Amygdala (tissue), 56 donors: ENCODE data around the gene DIAPH2.
"Not testable (repeated sequence)": the region's sequence is repeated elsewhere in the genome, so short reads cannot be mapped to it uniquely, and the experiment has no call there.

ENCODE experiments used
- DNase-seq, 56 donors: peaks; one replicate each; lab custom pipeline; 2025; lab: John Stamatoyannopoulos, UW

Gene DIAPH2

GRCh38 chrX:96714393-96714792 lies 29.8 kb downstream of the DIAPH2 start:
- DNase-seq: not testable (repeated sequence)

GRCh38 chrX:96715481-96715880 lies 30.8 kb downstream of the DIAPH2 start:
- DNase-seq: no peak

GRCh38 chrX:96719161-96719875 lies 34.7 kb downstream of the DIAPH2 start:
- no peak for DNase-seq

GRCh38 chrX:96721354-96721753 lies 36.7 kb downstream of the DIAPH2 start:
- no peak for DNase-seq

- DNase-seq: no peak
These were observed 38.1 kb downstream of the DIAPH2 start for GRCh38 chrX:96722781-96723180.

GRCh38 chrX:96729053-96729452 lies 44.4 kb downstream of the DIAPH2 start:
- no peak for DNase-seq

GRCh38 chrX:96729868-96730643 lies 45.4 kb downstream of the DIAPH2 start:
- DNase-seq: no peak

- not testable (repeated sequence) for DNase-seq
These were observed 46.4 kb downstream of the DIAPH2 start for GRCh38 chrX:96731000-96731399.

GRCh38 chrX:96743367-96744073 lies 58.9 kb downstream of the DIAPH2 start:
- DNase-seq: no peak

- DNase-seq: no peak
These were observed 68.1 kb downstream of the DIAPH2 start for GRCh38 chrX:96752781-96753180.

- DNase-seq: no peak
These were observed 68.6 kb downstream of the DIAPH2 start for GRCh38 chrX:96753230-96753629.

- no peak for DNase-seq
These were observed 71.8 kb downstream of the DIAPH2 start for GRCh38 chrX:96756491-96756890.

GRCh38 chrX:96761566-96761965 lies 76.9 kb downstream of the DIAPH2 start:
- DNase-seq: no peak

GRCh38 chrX:96763608-96764007 lies 79.0 kb downstream of the DIAPH2 start:
- DNase-seq: no peak

GRCh38 chrX:96764864-96765263 lies 80.2 kb downstream of the DIAPH2 start:
- DNase-seq: no peak

- DNase-seq: no peak
These were observed 85.7 kb downstream of the DIAPH2 start for GRCh38 chrX:96770315-96770714.

GRCh38 chrX:96771486-96771885 lies 86.8 kb downstream of the DIAPH2 start:
- no peak for DNase-seq

- no peak for DNase-seq
These were observed 89.5 kb downstream of the DIAPH2 start for GRCh38 chrX:96774116-96774515.

- no peak for DNase-seq
These were observed 92.3 kb downstream of the DIAPH2 start for GRCh38 chrX:96776966-96777365.

GRCh38 chrX:96791559-96791958 lies 106.9 kb downstream of the DIAPH2 start:
- no peak for DNase-seq

GRCh38 chrX:96792047-96792446 lies 107.4 kb downstream of the DIAPH2 start:
- no peak for DNase-seq
